HCT116 (cell line): ENCODE results near the gene MTFR2. TPM values are rescaled to one million over a fixed set of nuclear protein-coding genes. Genes with fewer than 3 reads are reported as not detected.

Experiments used
- ATAC-seq: fragments of 200-7000 bp; cut with Tn5 transposase; 2 replicates; pipeline ENCODE4 v1.9.1; 2020; ENCODE audit warnings: mild to moderate bottlenecking, moderate library complexity
- BruUV-seq: library from RNA; stranded (reverse); fragments of 400-500 nt; replicated peaks from 2 replicates; lab custom pipeline; 2021; lab: Mats Ljungman, UMichigan
- CTCF ChIA-PET: fragments of 300-600 bp; sonication (Branson Sonifier 250); formaldehyde crosslinking; loops from one replicate; lab custom pipeline; 2021; ENCODE audit warnings: antibody characterized with exemption; lab: Charles Lee
- POLR2A ChIA-PET: fragments of 300-600, 350-600 bp; sonication (Branson Sonifier 250); formaldehyde crosslinking; loops from one replicate; lab custom pipeline; 2021; ENCODE audit warnings: antibody characterized with exemption; lab: Charles Lee
- RAD21 ChIA-PET, 2 experiments: fragments of 300-600 bp; sonication (Branson Sonifier 250); formaldehyde crosslinking; loops; one replicate each; lab custom pipeline; 2023; ENCODE audit warnings: low total read pairs in 2 of 2; ENCODE audit not compliant: uncharacterized antibody in 2 of 2, unreplicated experiment in 2 of 2, low non-redundant PET in 1 of 2; lab: Charles Lee
- DNase-seq: peaks from one replicate; pipeline ENCODE4 v3.0.0-alpha.2; 2010; ENCODE audit warnings: low read depth, low spot score
- H2AFZ ChIP-seq: fragments of 200-600 bp; shearing (Covaris generic), sonication (generic); 2 replicates; pipeline ENCODE4 v1.6.1; 2017; ENCODE audit warnings: low read depth, mixed run types, mixed read lengths, antibody characterized with exemption, low read length; ENCODE audit not compliant: poor library complexity, severe bottlenecking
- H3K27ac ChIP-seq: 2 replicates; pipeline ENCODE4 v1.5.1; 2012; ENCODE audit warnings: low read depth, low read length
- H3K27me3 ChIP-seq: fragments of 200-600 bp; sonication (generic); 2 replicates; pipeline ENCODE4 v1.6.1; 2016; ENCODE audit warnings: mixed run types, low read length, mixed read lengths; ENCODE audit not compliant: insufficient read depth
- H3K36me3 ChIP-seq, 2 experiments: fragments of 200-500 bp in 1 of 2; fragments of 200-600 bp in 1 of 2; sonication (Bioruptor generic) in 1 of 2; sonication (generic) in 1 of 2; 2 replicates each; pipeline versions ENCODE4 v1.5.1 to v1.6.1; 2014 to 2016; ENCODE audit warnings: low read length in 2 of 2, inconsistent platforms in 1 of 2, mixed read lengths in 1 of 2, mixed run types in 1 of 2; ENCODE audit not compliant: insufficient read depth in 2 of 2, control insufficient read depth in 1 of 2
- H3K4me1 ChIP-seq, 2 experiments: fragments of 200-600 bp in 1 of 2; sonication (generic) in 1 of 2; 2 replicates each; pipeline versions ENCODE4 v1.5.1 to v1.6.1; 2012 to 2017; ENCODE audit warnings: low read length in 2 of 2, inconsistent platforms in 1 of 2, mild to moderate bottlenecking in 1 of 2, mixed read lengths in 1 of 2, mixed run types in 1 of 2, moderate library complexity in 1 of 2; ENCODE audit not compliant: insufficient read depth in 2 of 2, control insufficient read depth in 1 of 2
- H3K4me2 ChIP-seq: fragments of 200-600 bp; sonication (generic); 2 replicates; pipeline ENCODE4 v1.6.1; 2017; ENCODE audit warnings: mixed run types, low read length, mixed read lengths
- H3K4me3 ChIP-seq, 2 experiments: fragments of 200-600 bp in 1 of 2; sonication (generic) in 1 of 2; replicated peaks in 1 of 2; 2 replicates each; pipeline ENCODE4 v1.5.1; 2011 to 2016; ENCODE audit warnings: low read length in 2 of 2, control low read depth in 1 of 2, low read depth in 1 of 2, mild to moderate bottlenecking in 1 of 2, mixed read lengths in 1 of 2, mixed run types in 1 of 2
- H3K79me2 ChIP-seq: fragments of 200-600 bp; sonication (generic); 2 replicates; pipeline ENCODE4 v1.6.1; 2017; ENCODE audit warnings: mild to moderate bottlenecking, mixed run types, low read length, moderate library complexity, mixed read lengths; ENCODE audit not compliant: insufficient read depth
- H3K9ac ChIP-seq: fragments of 200-600 bp; sonication (generic); 2 replicates; pipeline ENCODE4 v1.6.1; 2016; ENCODE audit warnings: low read length, mixed read lengths
- H3K9me2 ChIP-seq: fragments of 200-600 bp; sonication (generic), shearing (Covaris generic); 2 replicates; pipeline ENCODE4 v1.6.1; 2017; ENCODE audit warnings: mixed run types, mild to moderate bottlenecking, moderate library complexity; ENCODE audit not compliant: insufficient read depth
- H3K9me3 ChIP-seq, 2 experiments: fragments of 200-500 bp in 1 of 2; fragments of 200-600 bp in 1 of 2; sonication (Bioruptor generic) in 1 of 2; sonication (generic) in 1 of 2; 2 replicates each; pipeline ENCODE4 v1.6.1; 2014 to 2017; ENCODE audit warnings: low read length in 2 of 2, mixed read lengths in 2 of 2, inconsistent platforms in 1 of 2, low read depth in 1 of 2, mild to moderate bottlenecking in 1 of 2, mixed run types in 1 of 2, moderate library complexity in 1 of 2; ENCODE audit not compliant: control insufficient read depth in 1 of 2, insufficient read depth in 1 of 2
- H4K20me1 ChIP-seq: fragments of 200-600 bp; sonication (generic), shearing (Covaris generic); 2 replicates; pipeline ENCODE4 v1.6.1; 2017; ENCODE audit warnings: mixed run types, mild to moderate bottlenecking, moderate library complexity; ENCODE audit not compliant: insufficient read depth
- CBX3 ChIP-seq: IDR thresholded peaks from 2 replicates; pipeline ENCODE4 v1.6.1; 2012; ENCODE audit warnings: low read depth
- CEBPB ChIP-seq: IDR thresholded peaks from 2 replicates; pipeline ENCODE4 v1.6.1; 2012; ENCODE audit warnings: low read depth
- ELF1 ChIP-seq: IDR thresholded peaks from 2 replicates; pipeline ENCODE4 v1.6.1; 2012; ENCODE audit warnings: low read depth, borderline replicate concordance
- EZH2 ChIP-seq: fragments of 200-600 bp; sonication (generic); IDR thresholded peaks from 2 replicates; pipeline ENCODE4 v1.6.1; 2017; ENCODE audit warnings: antibody characterized with exemption, mixed run types
- EZH2phosphoT487 ChIP-seq: fragments of 200-600 bp; IDR thresholded peaks from 2 replicates; pipeline ENCODE4 v1.6.1; 2018; ENCODE audit warnings: antibody characterized with exemption, borderline replicate concordance
- FOSL1 ChIP-seq: IDR thresholded peaks from 2 replicates; pipeline ENCODE4 v1.6.1; 2012; ENCODE audit warnings: low read depth
- JUND ChIP-seq: IDR thresholded peaks from 2 replicates; pipeline ENCODE4 v1.6.1; 2012
- POLR2A ChIP-seq: IDR thresholded peaks from 2 replicates; pipeline ENCODE4 v1.7.0; 2011; ENCODE audit warnings: borderline replicate concordance; ENCODE audit not compliant: insufficient read depth, insufficient read length; ENCODE audit errors: extremely low read depth
- RAD21 ChIP-seq: IDR thresholded peaks from 2 replicates; pipeline ENCODE4 v1.6.1; 2012; ENCODE audit warnings: low read depth, mild to moderate bottlenecking
- SIN3A ChIP-seq: IDR thresholded peaks from 2 replicates; pipeline ENCODE4 v1.6.1; 2012; ENCODE audit warnings: low read depth
- SP1 ChIP-seq: IDR thresholded peaks from 2 replicates; pipeline ENCODE4 v1.6.1; 2012; ENCODE audit warnings: low read depth
- SRF ChIP-seq: IDR thresholded peaks from 2 replicates; pipeline ENCODE4 v1.6.1; 2012; ENCODE audit warnings: low read depth
- ZFX ChIP-seq: fragments of 450-650 bp; IDR thresholded peaks from 2 replicates; pipeline ENCODE4 v1.6.1; 2017
- ZNF274 ChIP-seq: fragments of 200-500 bp; sonication (Bioruptor generic); IDR thresholded peaks from 2 replicates; pipeline ENCODE4 v1.6.1; 2014; ENCODE audit warnings: mild to moderate bottlenecking, low read depth, low read length, inconsistent platforms
- intact Hi-C: fragments of 100-400 bp; cut with micrococcal nuclease; formaldehyde crosslinking; loops from 2 replicates; pipeline ENCODE4 v1.10.0; 2022
- total RNA-seq: library from RNA; stranded (reverse); gene quantifications from one replicate; pipeline ENCODE4 v1.2.1, GENCODE V29; 2021; ENCODE audit not compliant: unreplicated experiment
- TF ChIP-seq, protein P1 (sequence below): IDR thresholded peaks from 2 replicates; pipeline ENCODE4 v1.6.1; 2012
- TF ChIP-seq, protein P2 (sequence below): IDR thresholded peaks from 2 replicates; pipeline ENCODE4 v1.6.1; 2012; ENCODE audit warnings: low read depth
- TF ChIP-seq, protein P3 (sequence below), 3 experiments: fragments of 200-600 bp in 1 of 3; sonication (generic) in 1 of 3; IDR thresholded peaks in 2 of 3; conservative IDR thresholded peaks in 1 of 3; 2 replicates each; pipeline ENCODE4 v1.5.1; 2012 to 2017; ENCODE audit warnings: low read depth in 2 of 3, low read length in 2 of 3, antibody characterized with exemption in 1 of 3, borderline replicate concordance in 1 of 3, control low read depth in 1 of 3, mild to moderate bottlenecking in 1 of 3, mixed read lengths in 1 of 3, mixed run types in 1 of 3, moderate library complexity in 1 of 3; ENCODE audit not compliant: insufficient read depth in 1 of 3

MTFR2 gene
- total RNA-seq, 1 experiment from 2014 or later = 13.2 TPM

DNA sequence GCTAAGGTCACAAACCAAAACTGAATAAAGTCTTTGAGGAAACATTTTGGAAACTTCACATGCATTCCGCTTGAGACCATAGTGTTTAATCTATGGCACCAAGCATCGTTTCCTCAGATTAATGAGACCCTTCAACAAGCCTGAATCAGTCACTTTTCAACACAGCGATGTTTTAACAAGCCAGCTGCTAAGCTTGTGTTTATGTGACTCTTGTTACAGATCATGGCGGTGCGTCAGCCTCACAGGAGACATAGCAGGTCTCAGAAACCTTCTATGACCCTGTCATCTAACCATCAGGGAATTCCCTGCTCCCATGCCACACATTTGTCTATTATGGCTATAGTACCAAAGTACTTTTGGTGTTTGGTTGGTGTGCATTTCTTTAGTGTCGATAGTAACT is 57.2 kb downstream of the MTFR2 start:
- TF ChIP-seq FOSL1 (no peak), ZFX (no peak), SRF (no peak), CEBPB (no peak), CBX3 (no peak), ELF1 (no peak), EZH2phosphoT487 (no peak), EZH2 (no peak)
- TF ChIP-seq, protein P1, sequence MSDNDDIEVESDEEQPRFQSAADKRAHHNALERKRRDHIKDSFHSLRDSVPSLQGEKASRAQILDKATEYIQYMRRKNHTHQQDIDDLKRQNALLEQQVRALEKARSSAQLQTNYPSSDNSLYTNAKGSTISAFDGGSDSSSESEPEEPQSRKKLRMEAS = no peak
- TF ChIP-seq, all 23 proteins: peak for 0
- no peaks in the 10 kb centered on the region for H3K4me1 ChIP-seq
- no peaks in the 10 kb centered on the region for H3K36me3 ChIP-seq
- no peak overlapping the region for H3K4me2 ChIP-seq
- no peaks in the 10 kb centered on the region for H4K20me1 ChIP-seq
- H3K9me3 ChIP-seq = no peaks in the 10 kb centered on the region
- CTCF ChIA-PET = no interaction called here
- H2AFZ ChIP-seq = no peak overlapping the region
- H3K27ac ChIP-seq = no peak overlapping the region
- ATAC-seq = no peak
- H3K9ac ChIP-seq = no peak overlapping the region
- no peaks in the 10 kb centered on the region for H3K79me2 ChIP-seq
- no peaks in the 10 kb centered on the region for H3K27me3 ChIP-seq
- no peak overlapping the region for H3K4me3 ChIP-seq
- POLR2A ChIA-PET = no interaction called here
- RAD21 ChIA-PET = no interaction called here
- H3K9me2 ChIP-seq = no peaks in the 10 kb centered on the region
- no TSS peak for BruUV-seq
- intact Hi-C loops = no loop called here
- no peak for DNase-seq

DNA sequence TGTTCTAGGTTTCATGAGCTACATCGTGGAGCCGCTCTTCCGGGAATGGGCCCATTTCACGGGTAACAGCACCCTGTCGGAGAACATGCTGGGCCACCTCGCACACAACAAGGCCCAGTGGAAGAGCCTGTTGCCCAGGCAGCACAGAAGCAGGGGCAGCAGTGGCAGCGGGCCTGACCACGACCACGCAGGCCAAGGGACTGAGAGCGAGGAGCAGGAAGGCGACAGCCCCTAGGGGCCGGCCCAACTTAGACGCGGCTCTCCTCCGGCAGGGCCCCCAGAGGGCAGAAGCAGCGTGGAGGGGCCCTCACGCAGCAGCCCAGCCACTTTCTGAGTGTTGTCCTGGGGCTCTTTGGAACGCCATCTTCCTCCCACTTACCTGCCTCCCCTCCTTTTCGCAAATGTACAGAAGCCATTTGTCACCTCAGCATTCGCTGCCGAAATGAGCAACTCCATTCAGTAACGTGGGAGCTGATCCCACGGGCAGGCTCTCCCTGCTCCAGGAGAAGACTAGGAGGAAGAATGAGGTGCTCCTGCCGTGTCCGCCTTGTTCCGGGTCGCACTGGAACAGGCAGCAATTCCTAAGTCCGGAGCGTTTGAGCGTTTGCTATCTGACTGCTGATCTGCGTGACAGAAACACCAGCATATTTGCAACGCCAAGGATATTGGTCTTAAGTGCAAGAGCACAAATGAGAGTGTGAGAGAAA is 58.4 kb downstream of the MTFR2 start:
- no peak for ATAC-seq
- no peaks in the 10 kb centered on the region for H3K79me2 ChIP-seq
- no peak overlapping the region for H2AFZ ChIP-seq
- H3K4me3 ChIP-seq = no peak overlapping the region
- no TSS peak for BruUV-seq
- H4K20me1 ChIP-seq = no peaks in the 10 kb centered on the region
- POLR2A ChIA-PET = no interaction called here
- no peaks in the 10 kb centered on the region for H3K9me3 ChIP-seq
- no peaks in the 10 kb centered on the region for H3K27me3 ChIP-seq
- H3K9ac ChIP-seq = no peak overlapping the region
- H3K4me2 ChIP-seq = no peak overlapping the region
- H3K27ac ChIP-seq = no peak overlapping the region
- H3K4me1 ChIP-seq = no peaks in the 10 kb centered on the region
- no peaks in the 10 kb centered on the region for H3K9me2 ChIP-seq
- RAD21 ChIA-PET = no interaction called here
- no peak for DNase-seq
- H3K36me3 ChIP-seq = no peaks in the 10 kb centered on the region
- intact Hi-C loops = no loop called here
- CTCF ChIA-PET = no interaction called here
- TF ChIP-seq POLR2A (no peak), SIN3A (no peak), RAD21 (no peak), SRF (no peak), SP1 (no peak), ZNF274 (no peak), JUND (no peak), CEBPB (no peak)
- TF ChIP-seq, protein P1 = no peak
- TF ChIP-seq, protein P2, sequence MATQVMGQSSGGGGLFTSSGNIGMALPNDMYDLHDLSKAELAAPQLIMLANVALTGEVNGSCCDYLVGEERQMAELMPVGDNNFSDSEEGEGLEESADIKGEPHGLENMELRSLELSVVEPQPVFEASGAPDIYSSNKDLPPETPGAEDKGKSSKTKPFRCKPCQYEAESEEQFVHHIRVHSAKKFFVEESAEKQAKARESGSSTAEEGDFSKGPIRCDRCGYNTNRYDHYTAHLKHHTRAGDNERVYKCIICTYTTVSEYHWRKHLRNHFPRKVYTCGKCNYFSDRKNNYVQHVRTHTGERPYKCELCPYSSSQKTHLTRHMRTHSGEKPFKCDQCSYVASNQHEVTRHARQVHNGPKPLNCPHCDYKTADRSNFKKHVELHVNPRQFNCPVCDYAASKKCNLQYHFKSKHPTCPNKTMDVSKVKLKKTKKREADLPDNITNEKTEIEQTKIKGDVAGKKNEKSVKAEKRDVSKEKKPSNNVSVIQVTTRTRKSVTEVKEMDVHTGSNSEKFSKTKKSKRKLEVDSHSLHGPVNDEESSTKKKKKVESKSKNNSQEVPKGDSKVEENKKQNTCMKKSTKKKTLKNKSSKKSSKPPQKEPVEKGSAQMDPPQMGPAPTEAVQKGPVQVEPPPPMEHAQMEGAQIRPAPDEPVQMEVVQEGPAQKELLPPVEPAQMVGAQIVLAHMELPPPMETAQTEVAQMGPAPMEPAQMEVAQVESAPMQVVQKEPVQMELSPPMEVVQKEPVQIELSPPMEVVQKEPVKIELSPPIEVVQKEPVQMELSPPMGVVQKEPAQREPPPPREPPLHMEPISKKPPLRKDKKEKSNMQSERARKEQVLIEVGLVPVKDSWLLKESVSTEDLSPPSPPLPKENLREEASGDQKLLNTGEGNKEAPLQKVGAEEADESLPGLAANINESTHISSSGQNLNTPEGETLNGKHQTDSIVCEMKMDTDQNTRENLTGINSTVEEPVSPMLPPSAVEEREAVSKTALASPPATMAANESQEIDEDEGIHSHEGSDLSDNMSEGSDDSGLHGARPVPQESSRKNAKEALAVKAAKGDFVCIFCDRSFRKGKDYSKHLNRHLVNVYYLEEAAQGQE = no peak
- TF ChIP-seq, protein P3, sequence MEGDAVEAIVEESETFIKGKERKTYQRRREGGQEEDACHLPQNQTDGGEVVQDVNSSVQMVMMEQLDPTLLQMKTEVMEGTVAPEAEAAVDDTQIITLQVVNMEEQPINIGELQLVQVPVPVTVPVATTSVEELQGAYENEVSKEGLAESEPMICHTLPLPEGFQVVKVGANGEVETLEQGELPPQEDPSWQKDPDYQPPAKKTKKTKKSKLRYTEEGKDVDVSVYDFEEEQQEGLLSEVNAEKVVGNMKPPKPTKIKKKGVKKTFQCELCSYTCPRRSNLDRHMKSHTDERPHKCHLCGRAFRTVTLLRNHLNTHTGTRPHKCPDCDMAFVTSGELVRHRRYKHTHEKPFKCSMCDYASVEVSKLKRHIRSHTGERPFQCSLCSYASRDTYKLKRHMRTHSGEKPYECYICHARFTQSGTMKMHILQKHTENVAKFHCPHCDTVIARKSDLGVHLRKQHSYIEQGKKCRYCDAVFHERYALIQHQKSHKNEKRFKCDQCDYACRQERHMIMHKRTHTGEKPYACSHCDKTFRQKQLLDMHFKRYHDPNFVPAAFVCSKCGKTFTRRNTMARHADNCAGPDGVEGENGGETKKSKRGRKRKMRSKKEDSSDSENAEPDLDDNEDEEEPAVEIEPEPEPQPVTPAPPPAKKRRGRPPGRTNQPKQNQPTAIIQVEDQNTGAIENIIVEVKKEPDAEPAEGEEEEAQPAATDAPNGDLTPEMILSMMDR (IDR thresholded peaks at IDR 0.05 in 2 of 3, conservative IDR thresholded peaks at IDR 0.05 in 1 of 3; ENCODE audit: borderline replicate concordance in 1 of 3, insufficient read depth in 1 of 3, low read depth in 2 of 3, low read length in 2 of 3) = no peak
